ENCODE results near the gene SLC25A21.
A peak's percentile ranks its signal among the peaks of the same experiment; 100 is the strongest.

SLC25A21 gene

DNA sequence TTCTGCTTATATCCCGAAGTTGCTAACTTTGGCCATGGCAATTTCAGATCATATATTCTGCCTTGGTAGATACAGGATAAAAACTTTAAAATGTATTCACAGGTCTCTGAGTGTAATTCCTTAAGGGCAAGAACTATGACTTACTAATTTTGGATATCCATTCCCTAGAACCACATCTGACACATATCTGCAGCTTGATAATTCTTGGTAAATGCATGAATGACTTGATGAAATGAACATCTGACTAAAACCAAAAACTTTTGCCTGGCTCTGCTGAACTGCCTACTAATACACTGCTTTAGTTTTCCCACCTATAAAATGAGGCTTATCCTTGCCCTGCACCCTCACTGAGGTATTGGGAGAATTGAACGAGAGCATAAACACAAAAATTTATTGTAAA is 32.2 kb downstream of the SLC25A21 start (continued):
- TF ChIP-seq, protein P1, sequence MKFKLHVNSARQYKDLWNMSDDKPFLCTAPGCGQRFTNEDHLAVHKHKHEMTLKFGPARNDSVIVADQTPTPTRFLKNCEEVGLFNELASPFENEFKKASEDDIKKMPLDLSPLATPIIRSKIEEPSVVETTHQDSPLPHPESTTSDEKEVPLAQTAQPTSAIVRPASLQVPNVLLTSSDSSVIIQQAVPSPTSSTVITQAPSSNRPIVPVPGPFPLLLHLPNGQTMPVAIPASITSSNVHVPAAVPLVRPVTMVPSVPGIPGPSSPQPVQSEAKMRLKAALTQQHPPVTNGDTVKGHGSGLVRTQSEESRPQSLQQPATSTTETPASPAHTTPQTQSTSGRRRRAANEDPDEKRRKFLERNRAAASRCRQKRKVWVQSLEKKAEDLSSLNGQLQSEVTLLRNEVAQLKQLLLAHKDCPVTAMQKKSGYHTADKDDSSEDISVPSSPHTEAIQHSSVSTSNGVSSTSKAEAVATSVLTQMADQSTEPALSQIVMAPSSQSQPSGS (tag by site-specific recombination; IDR thresholded peaks at IDR 0.05; ENCODE audit: low read depth), result no peak
- TF ChIP-seq ZNF585B (tag by site-specific recombination; IDR thresholded peaks at IDR 0.05), result no peak
- TF ChIP-seq, protein P2, sequence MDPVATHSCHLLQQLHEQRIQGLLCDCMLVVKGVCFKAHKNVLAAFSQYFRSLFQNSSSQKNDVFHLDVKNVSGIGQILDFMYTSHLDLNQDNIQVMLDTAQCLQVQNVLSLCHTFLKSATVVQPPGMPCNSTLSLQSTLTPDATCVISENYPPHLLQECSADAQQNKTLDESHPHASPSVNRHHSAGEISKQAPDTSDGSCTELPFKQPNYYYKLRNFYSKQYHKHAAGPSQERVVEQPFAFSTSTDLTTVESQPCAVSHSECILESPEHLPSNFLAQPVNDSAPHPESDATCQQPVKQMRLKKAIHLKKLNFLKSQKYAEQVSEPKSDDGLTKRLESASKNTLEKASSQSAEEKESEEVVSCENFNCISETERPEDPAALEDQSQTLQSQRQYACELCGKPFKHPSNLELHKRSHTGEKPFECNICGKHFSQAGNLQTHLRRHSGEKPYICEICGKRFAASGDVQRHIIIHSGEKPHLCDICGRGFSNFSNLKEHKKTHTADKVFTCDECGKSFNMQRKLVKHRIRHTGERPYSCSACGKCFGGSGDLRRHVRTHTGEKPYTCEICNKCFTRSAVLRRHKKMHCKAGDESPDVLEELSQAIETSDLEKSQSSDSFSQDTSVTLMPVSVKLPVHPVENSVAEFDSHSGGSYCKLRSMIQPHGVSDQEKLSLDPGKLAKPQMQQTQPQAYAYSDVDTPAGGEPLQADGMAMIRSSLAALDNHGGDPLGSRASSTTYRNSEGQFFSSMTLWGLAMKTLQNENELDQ (tag by site-specific recombination; IDR thresholded peaks at IDR 0.05; ENCODE audit: low read depth), result no peak
- TF ChIP-seq, protein P3, sequence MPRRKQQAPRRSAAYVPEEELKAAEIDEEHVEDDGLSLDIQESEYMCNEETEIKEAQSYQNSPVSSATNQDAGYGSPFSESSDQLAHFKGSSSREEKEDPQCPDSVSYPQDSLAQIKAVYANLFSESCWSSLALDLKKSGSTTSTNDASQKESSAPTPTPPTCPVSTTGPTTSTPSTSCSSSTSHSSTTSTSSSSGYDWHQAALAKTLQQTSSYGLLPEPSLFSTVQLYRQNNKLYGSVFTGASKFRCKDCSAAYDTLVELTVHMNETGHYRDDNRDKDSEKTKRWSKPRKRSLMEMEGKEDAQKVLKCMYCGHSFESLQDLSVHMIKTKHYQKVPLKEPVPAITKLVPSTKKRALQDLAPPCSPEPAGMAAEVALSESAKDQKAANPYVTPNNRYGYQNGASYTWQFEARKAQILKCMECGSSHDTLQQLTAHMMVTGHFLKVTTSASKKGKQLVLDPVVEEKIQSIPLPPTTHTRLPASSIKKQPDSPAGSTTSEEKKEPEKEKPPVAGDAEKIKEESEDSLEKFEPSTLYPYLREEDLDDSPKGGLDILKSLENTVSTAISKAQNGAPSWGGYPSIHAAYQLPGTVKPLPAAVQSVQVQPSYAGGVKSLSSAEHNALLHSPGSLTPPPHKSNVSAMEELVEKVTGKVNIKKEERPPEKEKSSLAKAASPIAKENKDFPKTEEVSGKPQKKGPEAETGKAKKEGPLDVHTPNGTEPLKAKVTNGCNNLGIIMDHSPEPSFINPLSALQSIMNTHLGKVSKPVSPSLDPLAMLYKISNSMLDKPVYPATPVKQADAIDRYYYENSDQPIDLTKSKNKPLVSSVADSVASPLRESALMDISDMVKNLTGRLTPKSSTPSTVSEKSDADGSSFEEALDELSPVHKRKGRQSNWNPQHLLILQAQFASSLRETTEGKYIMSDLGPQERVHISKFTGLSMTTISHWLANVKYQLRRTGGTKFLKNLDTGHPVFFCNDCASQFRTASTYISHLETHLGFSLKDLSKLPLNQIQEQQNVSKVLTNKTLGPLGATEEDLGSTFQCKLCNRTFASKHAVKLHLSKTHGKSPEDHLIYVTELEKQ (tag by site-specific recombination; IDR thresholded peaks at IDR 0.05; ENCODE audit: borderline replicate concordance), result no peak

DNA sequence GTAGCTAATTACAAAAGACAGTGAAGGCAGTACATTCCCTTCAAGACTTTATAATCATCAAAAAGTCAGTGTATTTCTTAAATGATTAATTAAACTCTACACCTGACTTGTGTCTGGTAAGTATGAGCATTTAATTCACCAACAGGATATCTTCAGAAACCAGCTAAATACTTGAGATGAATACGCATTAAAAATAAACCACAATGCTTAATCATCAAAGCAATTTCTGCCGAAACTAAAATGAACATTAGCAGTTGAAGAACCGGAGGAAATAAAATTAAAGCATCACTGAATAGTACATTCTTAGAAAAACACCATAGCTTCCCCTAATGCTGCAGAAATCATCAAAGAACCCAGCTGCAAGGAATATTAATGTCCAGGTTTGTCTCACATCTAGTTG is 32.7 kb downstream of the SLC25A21 start:
- POLR2A ChIA-PET, result no interaction called here

More for the DNA sequence above, 32.7 kb downstream of the SLC25A21 start:
- TF ChIP-seq BCL11B (tag by site-specific recombination; IDR thresholded peaks at IDR 0.05; ENCODE audit: low read depth), result no peak
- TF ChIP-seq, protein P4, sequence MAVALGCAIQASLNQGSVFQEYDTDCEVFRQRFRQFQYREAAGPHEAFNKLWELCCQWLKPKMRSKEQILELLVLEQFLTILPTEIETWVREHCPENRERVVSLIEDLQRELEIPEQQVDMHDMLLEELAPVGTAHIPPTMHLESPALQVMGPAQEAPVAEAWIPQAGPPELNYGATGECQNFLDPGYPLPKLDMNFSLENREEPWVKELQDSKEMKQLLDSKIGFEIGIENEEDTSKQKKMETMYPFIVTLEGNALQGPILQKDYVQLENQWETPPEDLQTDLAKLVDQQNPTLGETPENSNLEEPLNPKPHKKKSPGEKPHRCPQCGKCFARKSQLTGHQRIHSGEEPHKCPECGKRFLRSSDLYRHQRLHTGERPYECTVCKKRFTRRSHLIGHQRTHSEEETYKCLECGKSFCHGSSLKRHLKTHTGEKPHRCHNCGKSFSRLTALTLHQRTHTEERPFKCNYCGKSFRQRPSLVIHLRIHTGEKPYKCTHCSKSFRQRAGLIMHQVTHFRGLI (tag by site-specific recombination; IDR thresholded peaks at IDR 0.05), result no peak
- TF ChIP-seq, protein P5, sequence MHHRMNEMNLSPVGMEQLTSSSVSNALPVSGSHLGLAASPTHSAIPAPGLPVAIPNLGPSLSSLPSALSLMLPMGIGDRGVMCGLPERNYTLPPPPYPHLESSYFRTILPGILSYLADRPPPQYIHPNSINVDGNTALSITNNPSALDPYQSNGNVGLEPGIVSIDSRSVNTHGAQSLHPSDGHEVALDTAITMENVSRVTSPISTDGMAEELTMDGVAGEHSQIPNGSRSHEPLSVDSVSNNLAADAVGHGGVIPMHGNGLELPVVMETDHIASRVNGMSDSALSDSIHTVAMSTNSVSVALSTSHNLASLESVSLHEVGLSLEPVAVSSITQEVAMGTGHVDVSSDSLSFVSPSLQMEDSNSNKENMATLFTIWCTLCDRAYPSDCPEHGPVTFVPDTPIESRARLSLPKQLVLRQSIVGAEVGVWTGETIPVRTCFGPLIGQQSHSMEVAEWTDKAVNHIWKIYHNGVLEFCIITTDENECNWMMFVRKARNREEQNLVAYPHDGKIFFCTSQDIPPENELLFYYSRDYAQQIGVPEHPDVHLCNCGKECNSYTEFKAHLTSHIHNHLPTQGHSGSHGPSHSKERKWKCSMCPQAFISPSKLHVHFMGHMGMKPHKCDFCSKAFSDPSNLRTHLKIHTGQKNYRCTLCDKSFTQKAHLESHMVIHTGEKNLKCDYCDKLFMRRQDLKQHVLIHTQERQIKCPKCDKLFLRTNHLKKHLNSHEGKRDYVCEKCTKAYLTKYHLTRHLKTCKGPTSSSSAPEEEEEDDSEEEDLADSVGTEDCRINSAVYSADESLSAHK (tag by site-specific recombination; IDR thresholded peaks at IDR 0.05), result no peak
- TF ChIP-seq ZNF266 (tag by site-specific recombination; IDR thresholded peaks at IDR 0.05; ENCODE audit: low read depth), result no peak
- TF ChIP-seq ZNF416 (tag by site-specific recombination; IDR thresholded peaks at IDR 0.05), result no peak
- no peak for TF ChIP-seq GLIS2 (tag by site-specific recombination; IDR thresholded peaks at IDR 0.05)
- TF ChIP-seq ZNF510 (tag by site-specific recombination; IDR thresholded peaks at IDR 0.05; ENCODE audit: insufficient replicate concordance), result no peak
- 0 out of 2 replicates have a peak, but pooled peaks have one; percentile 51 for TF ChIP-seq ZNF10 (tag by site-specific recombination; IDR thresholded peaks at IDR 0.05)
- no peak for TF ChIP-seq ZNF302 (tag by site-specific recombination; IDR thresholded peaks at IDR 0.05; ENCODE audit: low read depth)
- CTCF ChIA-PET, result interaction anchor here (0.6 to 4.5 kb wide), 5 partner anchors 10 to 567 kb away, joined by 3 to 29 read pairs (median 5); no protein-coding TSS in a partner anchor
- H3K36me3 ChIP-seq (ENCODE audit: control insufficient read depth in 2 of 2, insufficient read depth in 1 of 2, low read length in 2 of 2), result no peaks in the 10 kb centered on the region
- no peak overlapping the region for H3K4me3 ChIP-seq (ENCODE audit: low read depth, low read length)
- H3K9me3 ChIP-seq (ENCODE audit: control insufficient read depth, insufficient read depth, low read depth, low read length), result no peaks in the 10 kb centered on the region
- 0 out of 2 replicates have a peak, but pooled peaks cover 2% of the 10 kb centered on the region for H3K4me1 ChIP-seq (ENCODE audit: control insufficient read depth, insufficient read depth, low read length)
- no peak overlapping the region for H3K27ac ChIP-seq (ENCODE audit: extremely low read depth, low read depth, low read length)
